Measurements from ENCODE around the gene LPP.

GRCh38 chr3:188824566-188824965 is 670.6 kb downstream of the LPP start:
- TF ChIP-seq CTCF (IDR thresholded peaks at IDR 0.05; ENCODE audit: borderline replicate concordance, extremely low read depth, low read length, poor library complexity, severe bottlenecking), result no peak
- TF ChIP-seq EZH2 (IDR thresholded peaks at IDR 0.05; ENCODE audit: borderline replicate concordance, low read depth, low read length, severe bottlenecking), result no peak

Measured in DND-41 (cell line).